Neuronal stem cell (in vitro differentiated cells): ENCODE data around the gene CHST15.

Experiments used
- DNase-seq: peaks from one replicate; pipeline ENCODE4 v3.0.0-alpha.2; 2013; ENCODE audit warnings: low spot score
- H2AFZ ChIP-seq: one replicate; pipeline ENCODE4 v1.6.1; 2013; ENCODE audit warnings: mild to moderate bottlenecking, low read length, inconsistent platforms
- H2AK5ac ChIP-seq: 2 replicates; pipeline ENCODE4 v1.6.1; 2013; ENCODE audit warnings: low read depth, mild to moderate bottlenecking, inconsistent platforms, low read length, moderate library complexity, mixed read lengths
- H2BK120ac ChIP-seq: 2 replicates; pipeline ENCODE4 v1.6.1; 2013; ENCODE audit warnings: low read depth, mild to moderate bottlenecking, inconsistent platforms, low read length, moderate library complexity, mixed read lengths
- H2BK12ac ChIP-seq: one replicate; pipeline ENCODE4 v1.6.1; 2013; ENCODE audit warnings: low read length, inconsistent platforms
- H2BK15ac ChIP-seq: 2 replicates; pipeline ENCODE4 v1.6.1; 2013; ENCODE audit warnings: mild to moderate bottlenecking, low read length, inconsistent platforms, mixed read lengths
- H2BK5ac ChIP-seq: one replicate; pipeline ENCODE4 v1.6.1; 2013; ENCODE audit warnings: inconsistent platforms, mild to moderate bottlenecking, low read length, moderate library complexity
- H3K14ac ChIP-seq: one replicate; pipeline ENCODE4 v1.6.1; 2013; ENCODE audit warnings: low read length, inconsistent platforms
- H3K18ac ChIP-seq: 2 replicates; pipeline ENCODE4 v1.6.1; 2013; ENCODE audit warnings: low read length, inconsistent platforms
- H3K23ac ChIP-seq: 2 replicates; pipeline ENCODE4 v1.6.1; 2013; ENCODE audit warnings: low read depth, mild to moderate bottlenecking, mixed read lengths, low read length, inconsistent platforms; ENCODE audit not compliant: poor library complexity
- H3K27ac ChIP-seq: replicated peaks from 3 replicates; pipeline ENCODE4 v1.5.1; 2013; ENCODE audit warnings: low read length, inconsistent platforms
- H3K27me3 ChIP-seq, 3 experiments: 2 replicates each; pipeline ENCODE4 v1.6.1; 2013; ENCODE audit warnings: low read length in 3 of 3, mild to moderate bottlenecking in 2 of 3, inconsistent platforms in 1 of 3, low read depth in 1 of 3, mixed read lengths in 1 of 3, moderate library complexity in 1 of 3; ENCODE audit not compliant: control insufficient read depth in 3 of 3, insufficient read depth in 3 of 3
- H3K36me3 ChIP-seq, 2 donors: replicated peaks in 1 of 2; 2 replicates each; pipeline ENCODE4 v1.6.1; 2013; ENCODE audit warnings: low read length in 2 of 2; ENCODE audit not compliant: control insufficient read depth in 2 of 2, insufficient read depth in 2 of 2
- H3K4ac ChIP-seq: 2 replicates; pipeline ENCODE4 v1.6.1; 2013; ENCODE audit warnings: inconsistent platforms, mild to moderate bottlenecking, low read length, moderate library complexity
- H3K4me1 ChIP-seq, 2 donors: 1 replicate in 1 of 2; 2 replicates in 1 of 2; pipeline ENCODE4 v1.6.1; 2013; ENCODE audit warnings: low read length in 2 of 2, low read depth in 1 of 2; ENCODE audit not compliant: control insufficient read depth in 2 of 2, insufficient read depth in 1 of 2
- H3K4me2 ChIP-seq: one replicate; pipeline ENCODE4 v1.6.1; 2013; ENCODE audit warnings: mild to moderate bottlenecking, low read length, inconsistent platforms; ENCODE audit not compliant: insufficient read depth, poor library complexity, severe bottlenecking
- H3K4me3 ChIP-seq, 2 donors: 2 replicates each; pipeline ENCODE4 v1.5.1; 2013; ENCODE audit warnings: low read length in 2 of 2, mild to moderate bottlenecking in 2 of 2, inconsistent platforms in 1 of 2, moderate library complexity in 1 of 2
- H3K79me1 ChIP-seq: one replicate; pipeline ENCODE4 v1.6.1; 2013; ENCODE audit warnings: low read depth, mild to moderate bottlenecking, inconsistent platforms, low read length, moderate library complexity
- H3K9ac ChIP-seq: one replicate; pipeline ENCODE4 v1.6.1; 2013; ENCODE audit warnings: mild to moderate bottlenecking, low read depth, low read length, inconsistent platforms; ENCODE audit not compliant: poor library complexity
- H3K9me3 ChIP-seq, 2 donors: replicated peaks in 1 of 2; 2 replicates each; pipeline versions ENCODE3 to v1.6.1; 2013; ENCODE audit warnings: low read length in 2 of 2, mild to moderate bottlenecking in 2 of 2, inconsistent platforms in 1 of 2, low read depth in 1 of 2, mixed read lengths in 1 of 2, moderate library complexity in 1 of 2; ENCODE audit not compliant: control insufficient read depth in 2 of 2, insufficient read depth in 1 of 2
- H4K8ac ChIP-seq: one replicate; pipeline ENCODE4 v1.6.1; 2013; ENCODE audit warnings: low read depth, mild to moderate bottlenecking, inconsistent platforms, low read length, moderate library complexity
- H4K91ac ChIP-seq: one replicate; pipeline ENCODE4 v1.6.1; 2013; ENCODE audit warnings: low read length, low read depth, mild to moderate bottlenecking, inconsistent platforms; ENCODE audit not compliant: poor library complexity
- WGBS, 2 donors: extraction: QIAGEN DNeasy Blood & Tissue Kit; methylation state at CpG; one replicate each; pipeline ENCODE4 v1.1.7; 2013; ENCODE audit warnings: missing lambda C conversion rate in 2 of 2, mixed read lengths in 1 of 2; ENCODE audit not compliant: insufficient read length in 2 of 2, insufficient replicate concordance in 1 of 2; ENCODE audit errors: extremely low coverage in 2 of 2; 5-methylcytosine and 5-hydroxymethylcytosine counted together

The CHST15 gene

GRCh38 chr10:124025660-124026588 lies 67.5 kb downstream of the CHST15 start:
- peaks cover 0 to 7% of the 10 kb centered on the region in 2 donors for H3K36me3 ChIP-seq
- H3K4me2 ChIP-seq: no peak overlapping the region
- no peak overlapping the region for H4K8ac ChIP-seq
- H3K18ac ChIP-seq: no peak overlapping the region
- H2BK15ac ChIP-seq: no peak overlapping the region
- no peak overlapping the region for H4K91ac ChIP-seq
- H3K4me1 ChIP-seq: peaks cover 3 to 8% of the 10 kb centered on the region in 2 donors
- no peak overlapping the region for H3K23ac ChIP-seq
- no CpG with 5 or more reads among the region's 13 CpGs for WGBS, 2 donors
- no peak overlapping the region for H3K27ac ChIP-seq
- peaks cover 0 to 3% (median 0%) of the 10 kb centered on the region in 3 experiments for H3K27me3 ChIP-seq
- no peak overlapping the region for H3K9ac ChIP-seq
- H3K79me1 ChIP-seq: no peaks in the 10 kb centered on the region
- no peak overlapping the region for H2BK12ac ChIP-seq
- no peak overlapping the region for H2BK5ac ChIP-seq
- H3K4me3 ChIP-seq: no peak overlapping the region
- no peak overlapping the region for H2AFZ ChIP-seq
- H2BK120ac ChIP-seq: no peak overlapping the region
- no peak overlapping the region for H3K14ac ChIP-seq
- H3K4ac ChIP-seq: no peak overlapping the region
- H2AK5ac ChIP-seq: no peak overlapping the region
- H3K9me3 ChIP-seq: no peaks in the 10 kb centered on the region
- no peak for DNase-seq

- Histone ChIP-seq H3K4me2 (no peak overlapping the region), H3K79me1 (no peaks in the 10 kb centered on the region), H2BK12ac (no peak overlapping the region), H3K27ac (no peak overlapping the region), H4K91ac (no peak overlapping the region), H3K36me3 (peaks cover 0 to 14% of the 10 kb centered on the region in 2 donors), H3K18ac (no peak overlapping the region), H3K4ac (no peak overlapping the region), H3K4me1 (peaks cover 5 to 12% of the 10 kb centered on the region in 2 donors), H3K9me3 (no peaks in the 10 kb centered on the region), H3K4me3 (no peak overlapping the region), H2AK5ac (no peak overlapping the region), H2BK5ac (no peak overlapping the region), H3K14ac (no peak overlapping the region), H4K8ac (no peak overlapping the region), H2BK15ac (no peak overlapping the region), H3K27me3 (peaks cover 0 to 3% (median 0%) of the 10 kb centered on the region in 3 experiments), H3K23ac (no peak overlapping the region), H3K9ac (no peak overlapping the region), H2BK120ac (no peak overlapping the region), H2AFZ (no peak overlapping the region)
- no peak for DNase-seq
- no CpG with 5 or more reads among the region's 5 CpGs for WGBS, 2 donors
Observed at GRCh38 chr10:124025152-124025551, 68.2 kb downstream of the CHST15 start.

GRCh38 chr10:124022066-124022465 lies 71.3 kb downstream of the CHST15 start:
- Histone ChIP-seq H3K9me3 (no peaks in the 10 kb centered on the region), H3K4ac (no peak overlapping the region), H2BK15ac (no peak overlapping the region), H3K4me2 (no peak overlapping the region), H3K4me1 (peaks cover 5 to 12% of the 10 kb centered on the region in 2 donors), H3K14ac (no peak overlapping the region), H4K8ac (no peak overlapping the region), H2BK12ac (no peak overlapping the region), H3K9ac (no peak overlapping the region), H3K18ac (no peak overlapping the region), H3K79me1 (no peaks in the 10 kb centered on the region), H3K36me3 (peaks cover 0 to 25% of the 10 kb centered on the region in 2 donors), H2AFZ (no peak overlapping the region), H4K91ac (no peak overlapping the region), H2BK5ac (no peak overlapping the region), H2AK5ac (no peak overlapping the region), H3K4me3 (no peak overlapping the region), H3K27me3 (peaks cover 0 to 3% (median 0%) of the 10 kb centered on the region in 3 experiments), H2BK120ac (no peak overlapping the region), H3K23ac (no peak overlapping the region), H3K27ac (no peak overlapping the region)
- no peak for DNase-seq
- no CpG with 5 or more reads among the region's 8 CpGs for WGBS, 2 donors

GRCh38 chr10:124020981-124021815 lies 72.2 kb downstream of the CHST15 start:
- no peak overlapping the region for H3K27ac ChIP-seq
- H4K8ac ChIP-seq: no peak overlapping the region
- no peak overlapping the region for H3K23ac ChIP-seq
- no peak overlapping the region for H2AK5ac ChIP-seq
- H3K18ac ChIP-seq: no peak overlapping the region
- no peaks in the 10 kb centered on the region for H3K9me3 ChIP-seq
- no peak overlapping the region for H2BK15ac ChIP-seq
- DNase-seq: no peak
- peaks cover 0 to 25% of the 10 kb centered on the region in 2 donors for H3K36me3 ChIP-seq
- H2AFZ ChIP-seq: no peak overlapping the region
- no CpG with 5 or more reads among the region's 18 CpGs for WGBS, 2 donors
- H3K4me3 ChIP-seq: no peak overlapping the region
- peaks cover 5 to 7% of the 10 kb centered on the region in 2 donors for H3K4me1 ChIP-seq
- H3K27me3 ChIP-seq: peaks cover 0 to 3% (median 0%) of the 10 kb centered on the region in 3 experiments
- no peak overlapping the region for H3K14ac ChIP-seq
- H4K91ac ChIP-seq: no peak overlapping the region
- no peak overlapping the region for H3K9ac ChIP-seq
- H2BK120ac ChIP-seq: no peak overlapping the region
- no peak overlapping the region for H2BK5ac ChIP-seq
- H2BK12ac ChIP-seq: no peak overlapping the region
- H3K4me2 ChIP-seq: peak overlapping the region; percentile 21
- no peak overlapping the region for H3K4ac ChIP-seq
- H3K79me1 ChIP-seq: no peaks in the 10 kb centered on the region
